HG03565 (cell line): Measurements from ENCODE around the gene HS3ST5.
A peak's percentile ranks its signal among the peaks of the same experiment; 100 is the strongest.
"Not testable (repeated sequence)": the region's sequence is repeated elsewhere in the genome, so short reads cannot be mapped to it uniquely, and the experiment has no call there.

Source experiments
- ATAC-seq: cut with Tn5 transposase; IDR thresholded peaks from one replicate; pipeline ENCODE4 v1.9.1; 2021; ENCODE audit warnings: mild to moderate bottlenecking, moderate library complexity; ENCODE audit not compliant: unreplicated experiment

The HS3ST5 gene

GRCh38 chr6:114158411-114158810 lies 184.4 kb downstream of the HS3ST5 start:
- no peak for ATAC-seq

GRCh38 chr6:114157848-114158247 lies 185.0 kb downstream of the HS3ST5 start:
- ATAC-seq, result no peak

- ATAC-seq, result no peak
Observed at GRCh38 chr6:114155763-114156162, 187.1 kb downstream of the HS3ST5 start.

- no peak for ATAC-seq
Observed at GRCh38 chr6:114154812-114155211, 188.0 kb downstream of the HS3ST5 start.

GRCh38 chr6:114153448-114153847 lies 189.4 kb downstream of the HS3ST5 start:
- ATAC-seq, result no peak

- no peak for ATAC-seq
Observed at GRCh38 chr6:114151064-114151690, 191.6 kb downstream of the HS3ST5 start.

GRCh38 chr6:114149182-114149581 lies 193.6 kb downstream of the HS3ST5 start:
- not testable (repeated sequence) for ATAC-seq

- ATAC-seq, result no peak
Observed at GRCh38 chr6:114144887-114145851, 197.7 kb downstream of the HS3ST5 start.

GRCh38 chr6:114142258-114142657 lies 200.6 kb downstream of the HS3ST5 start:
- no peak for ATAC-seq

- no peak for ATAC-seq
Observed at GRCh38 chr6:114140416-114140815, 202.4 kb downstream of the HS3ST5 start.

GRCh38 chr6:114138577-114139248 lies 204.1 kb downstream of the HS3ST5 start:
- ATAC-seq, result no peak

GRCh38 chr6:114135363-114135971 lies 207.4 kb downstream of the HS3ST5 start:
- ATAC-seq, result no peak

- ATAC-seq, result no peak
Observed at GRCh38 chr6:114133816-114134215, 209.0 kb downstream of the HS3ST5 start.

- ATAC-seq, result no peak
Observed at GRCh38 chr6:114131945-114132344, 210.9 kb downstream of the HS3ST5 start.

GRCh38 chr6:114125576-114125975 lies 217.2 kb downstream of the HS3ST5 start:
- ATAC-seq, result no peak

GRCh38 chr6:114121913-114122662 lies 220.7 kb downstream of the HS3ST5 start:
- ATAC-seq, result no peak

- no peak for ATAC-seq
Observed at GRCh38 chr6:114119056-114119455, 223.8 kb downstream of the HS3ST5 start.

- ATAC-seq, result no peak
Observed at GRCh38 chr6:114115652-114116051, 227.2 kb downstream of the HS3ST5 start.

- peak; percentile 40 for ATAC-seq
Observed at GRCh38 chr6:114108119-114109002, 234.5 kb downstream of the HS3ST5 start.
